WERI-Rb-1 (cell line): ENCODE results near the gene GFOD1.
"Not testable (repeated sequence)": the region's sequence is repeated elsewhere in the genome, so short reads cannot be mapped to it uniquely, and the experiment has no call there.

Experiments
- DNase-seq: peaks from one replicate; pipeline ENCODE4 v3.0.0-alpha.2; 2020
- H3K27ac ChIP-seq: fragments of 250-450 bp; sonication (Bioruptor Pico); 2 replicates; pipeline ENCODE4 v1.5.1; 2020; ENCODE audit warnings: mild to moderate bottlenecking, moderate library complexity
- H3K27me3 ChIP-seq: fragments of 250-450 bp; sonication (Bioruptor Pico); 2 replicates; pipeline ENCODE4 v1.5.1; 2021; ENCODE audit warnings: mild to moderate bottlenecking, low read depth, moderate library complexity; ENCODE audit not compliant: insufficient read depth, severe bottlenecking
- H3K36me3 ChIP-seq: fragments of 250-450 bp; sonication (Bioruptor Pico); 2 replicates; pipeline ENCODE4 v1.5.1; 2020; ENCODE audit warnings: mild to moderate bottlenecking, moderate library complexity
- H3K4me3 ChIP-seq: 2 replicates; pipeline ENCODE4 v1.5.1; 2011; ENCODE audit warnings: low read depth, mild to moderate bottlenecking, control low read depth, low read length
- H3K9me3 ChIP-seq: fragments of 250-450 bp; sonication (Bioruptor Pico); 2 replicates; pipeline ENCODE4 v1.5.1; 2021; ENCODE audit warnings: mild to moderate bottlenecking, moderate library complexity; ENCODE audit not compliant: severe bottlenecking
- CTCF ChIP-seq: IDR thresholded peaks from 2 replicates; pipeline ENCODE4 v1.5.1; 2011; ENCODE audit warnings: low read depth, mild to moderate bottlenecking, control low read depth, inconsistent platforms, low read length

GFOD1 gene

GRCh38 chr6:13465734-13466133 is 21.7 kb downstream of the GFOD1 start:
- H3K27me3 ChIP-seq: no peaks in the 10 kb centered on the region
- H3K36me3 ChIP-seq: peaks cover 7% of the 10 kb centered on the region
- no peak for DNase-seq
- H3K9me3 ChIP-seq: no peaks in the 10 kb centered on the region
- no peak overlapping the region for H3K27ac ChIP-seq
- TF ChIP-seq CTCF: no peak
- H3K4me3 ChIP-seq: no peak overlapping the region

- Histone ChIP-seq H3K9me3 (no peaks in the 10 kb centered on the region), H3K4me3 (no peak overlapping the region), H3K36me3 (peaks cover 12% of the 10 kb centered on the region), H3K27ac (no peak overlapping the region), H3K27me3 (no peaks in the 10 kb centered on the region)
- no peak for DNase-seq
- no peak for TF ChIP-seq CTCF
These were observed 23.5 kb downstream of the GFOD1 start for GRCh38 chr6:13463941-13464340.

GRCh38 chr6:13463328-13463717 is 24.1 kb downstream of the GFOD1 start:
- Histone ChIP-seq H3K4me3 (no peak overlapping the region), H3K27me3 (no peaks in the 10 kb centered on the region), H3K9me3 (no peaks in the 10 kb centered on the region), H3K36me3 (peaks cover 12% of the 10 kb centered on the region), H3K27ac (no peak overlapping the region)
- TF ChIP-seq CTCF: no peak
- DNase-seq: no peak

- peaks cover 12% of the 10 kb centered on the region for H3K36me3 ChIP-seq
- no peaks in the 10 kb centered on the region for H3K9me3 ChIP-seq
- TF ChIP-seq CTCF: no peak
- H3K27me3 ChIP-seq: no peaks in the 10 kb centered on the region
- no peak overlapping the region for H3K4me3 ChIP-seq
- no peak overlapping the region for H3K27ac ChIP-seq
- DNase-seq: no peak
These were observed 24.7 kb downstream of the GFOD1 start for GRCh38 chr6:13462458-13463327.

GRCh38 chr6:13461805-13462204 is 25.6 kb downstream of the GFOD1 start:
- Histone ChIP-seq H3K9me3 (no peaks in the 10 kb centered on the region), H3K36me3 (peaks cover 12% of the 10 kb centered on the region), H3K4me3 (no peak overlapping the region), H3K27me3 (no peaks in the 10 kb centered on the region), H3K27ac (no peak overlapping the region)
- no peak for DNase-seq
- TF ChIP-seq CTCF: no peak

GRCh38 chr6:13461307-13461706 is 26.1 kb downstream of the GFOD1 start:
- H3K27ac ChIP-seq: no peak overlapping the region
- no peak overlapping the region for H3K4me3 ChIP-seq
- H3K27me3 ChIP-seq: no peaks in the 10 kb centered on the region
- H3K9me3 ChIP-seq: no peaks in the 10 kb centered on the region
- DNase-seq: no peak
- peaks cover 12% of the 10 kb centered on the region for H3K36me3 ChIP-seq
- TF ChIP-seq CTCF: no peak

- H3K4me3 ChIP-seq, H3K27ac ChIP-seq, DNase-seq, H3K27me3 ChIP-seq, H3K9me3 ChIP-seq: not testable (repeated sequence)
- peaks cover 12% of the 10 kb centered on the region for H3K36me3 ChIP-seq
These were observed 27.1 kb downstream of the GFOD1 start for GRCh38 chr6:13460289-13460688.
